HG02970 (cell line): Measurements from ENCODE around the gene UBN2.
"Not testable (repeated sequence)": the region's sequence is repeated elsewhere in the genome, so short reads cannot be mapped to it uniquely, and the experiment has no call there.

Experiments used
- ATAC-seq: cut with Tn5 transposase; IDR thresholded peaks from one replicate; pipeline ENCODE4 v1.9.1; 2021; ENCODE audit warnings: mild to moderate bottlenecking, moderate library complexity, moderate number of reproducible peaks; ENCODE audit not compliant: unreplicated experiment, low FRiP score

Gene UBN2

DNA sequence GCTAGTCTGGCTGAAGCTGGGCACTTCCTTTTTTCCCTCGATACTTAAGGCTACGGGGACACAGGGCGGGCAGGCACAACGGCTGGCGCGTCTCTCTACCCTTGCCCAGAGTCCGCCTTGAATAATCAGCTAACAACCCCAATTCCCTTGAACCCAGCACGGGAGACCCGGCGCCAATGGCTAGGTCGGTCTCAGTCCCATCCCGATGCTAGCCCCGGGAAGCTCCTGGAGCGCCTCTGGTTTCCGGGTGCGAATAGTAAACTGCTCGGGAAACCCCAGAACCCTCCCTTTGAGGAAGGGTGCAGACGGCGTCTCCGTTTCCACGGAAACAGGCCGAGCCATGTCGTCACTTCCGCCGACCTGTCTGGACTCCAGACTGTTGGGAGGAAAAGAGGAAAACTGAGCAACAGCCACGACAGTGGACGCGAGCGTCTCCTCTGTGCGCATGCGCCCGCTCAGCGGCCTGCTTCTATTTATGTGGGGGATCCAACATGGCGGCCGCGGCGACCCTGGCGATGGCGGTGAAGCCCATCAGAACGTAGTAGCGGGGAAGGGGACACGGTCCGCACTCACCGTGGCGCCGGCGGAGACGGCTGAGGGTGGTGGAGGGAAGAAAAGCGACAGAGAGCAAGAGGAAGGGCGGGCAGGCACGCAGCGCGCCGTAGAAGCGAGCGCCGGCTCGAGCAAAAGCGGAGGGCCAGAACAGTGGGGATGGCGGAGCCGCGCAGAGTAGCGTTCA is at the start of gene UBN2:
UBN2 (plus strand) TSS at position 464 of the 739 bp plus-strand sequence; CDS start at position 712, 248 bp downstream.
- peak; percentile 91 for ATAC-seq

DNA sequence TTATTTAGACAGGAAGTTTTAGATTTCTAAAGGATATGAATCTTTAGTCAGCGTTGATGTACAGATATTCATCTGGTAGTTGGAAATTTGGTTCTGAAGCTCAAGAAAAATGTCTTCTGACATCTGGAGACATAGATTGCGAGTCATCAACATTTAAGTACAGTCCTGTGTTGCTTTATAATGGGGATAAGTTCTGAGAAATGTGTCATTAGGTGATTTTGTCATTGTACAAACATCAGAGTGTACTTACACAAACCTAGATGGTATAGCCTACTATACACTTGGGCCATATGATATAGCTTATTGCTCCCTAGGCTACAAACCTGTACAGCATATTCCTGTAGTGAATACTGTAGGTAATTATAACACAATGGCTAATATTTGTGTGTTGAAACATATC is 49.6 kb upstream of the UBN2 start:
- no peak for ATAC-seq

DNA sequence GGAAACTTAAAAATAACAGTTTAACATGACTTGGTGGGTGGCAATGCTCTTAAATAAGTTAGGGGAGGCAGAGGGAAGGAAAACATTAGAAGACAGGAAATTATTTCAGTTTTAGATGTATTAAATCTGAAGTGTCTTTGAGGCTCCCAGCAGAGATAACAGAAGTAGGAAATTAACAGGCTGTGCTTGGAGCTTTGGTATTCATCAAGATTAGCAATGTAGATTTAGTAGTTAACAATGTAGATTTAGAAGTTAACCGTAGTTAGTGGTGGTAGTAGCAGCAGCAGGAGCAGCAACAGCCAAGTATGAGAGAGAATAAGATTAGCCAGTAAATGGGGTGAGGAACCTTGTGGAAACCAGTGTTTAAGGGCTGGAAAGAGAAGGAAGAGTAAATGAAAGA is 48.7 kb upstream of the UBN2 start:
- ATAC-seq, result no peak

DNA sequence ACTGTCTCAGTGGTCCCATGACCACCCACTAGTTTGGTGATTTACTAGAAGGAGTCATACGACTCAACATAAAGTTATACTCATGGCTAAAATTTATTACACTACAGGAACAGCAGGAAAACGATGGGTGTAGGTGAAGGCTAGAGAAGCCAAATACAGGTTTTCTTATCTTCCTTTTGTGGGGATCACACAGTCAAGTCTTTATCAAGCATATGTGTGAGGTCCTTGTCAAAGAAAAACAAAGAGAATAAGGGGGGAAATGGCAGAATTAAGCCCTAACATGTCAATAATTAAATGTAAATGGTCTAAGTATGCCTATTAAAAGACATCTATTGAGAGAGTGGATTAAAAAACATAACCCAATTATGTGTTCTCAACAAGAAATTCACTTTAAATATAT is 47.8 kb upstream of the UBN2 start:
- no peak for ATAC-seq

DNA sequence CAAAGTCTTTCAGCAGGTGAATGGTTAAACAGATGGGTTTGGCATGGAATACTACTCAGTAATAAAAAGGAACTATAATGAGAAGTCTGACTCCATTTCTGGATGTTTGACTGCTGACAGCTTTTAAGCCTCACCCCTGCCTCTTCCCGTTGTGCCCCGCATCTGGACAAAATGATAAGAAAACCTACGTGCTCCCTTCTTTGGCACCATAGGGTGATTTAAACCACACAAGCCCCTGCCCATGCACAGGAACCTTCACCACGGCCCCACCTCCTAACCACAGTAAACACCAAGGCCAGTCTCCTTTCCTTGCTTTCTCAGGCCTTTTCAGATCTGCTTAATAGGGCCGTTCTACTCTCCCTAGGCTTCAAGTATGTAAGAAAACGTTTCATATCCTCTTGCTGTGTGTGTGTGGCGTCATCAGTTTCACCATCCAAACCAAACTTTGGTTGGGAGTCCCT is 47.1 kb upstream of the UBN2 start:
- ATAC-seq, result no peak

DNA sequence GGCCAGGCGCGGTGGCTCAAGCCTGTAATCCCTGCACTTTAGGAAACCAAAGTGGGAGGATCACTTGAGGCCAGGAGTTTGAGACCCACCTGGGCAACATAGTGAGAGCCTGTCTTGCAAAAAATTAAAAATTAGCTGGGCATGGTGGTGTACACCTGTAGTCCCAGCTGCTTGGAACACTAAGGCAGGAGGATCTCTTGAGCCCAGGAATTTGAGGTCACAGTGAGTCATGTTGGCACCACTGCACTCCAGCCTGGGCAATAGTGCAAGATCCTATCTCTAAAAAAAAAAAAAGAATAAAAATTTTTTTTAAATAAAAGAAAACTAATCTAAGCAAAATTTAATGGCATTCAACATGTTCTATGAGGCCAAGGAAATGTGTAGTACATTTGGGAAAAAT is 44.9 kb upstream of the UBN2 start:
- no peak for ATAC-seq

DNA sequence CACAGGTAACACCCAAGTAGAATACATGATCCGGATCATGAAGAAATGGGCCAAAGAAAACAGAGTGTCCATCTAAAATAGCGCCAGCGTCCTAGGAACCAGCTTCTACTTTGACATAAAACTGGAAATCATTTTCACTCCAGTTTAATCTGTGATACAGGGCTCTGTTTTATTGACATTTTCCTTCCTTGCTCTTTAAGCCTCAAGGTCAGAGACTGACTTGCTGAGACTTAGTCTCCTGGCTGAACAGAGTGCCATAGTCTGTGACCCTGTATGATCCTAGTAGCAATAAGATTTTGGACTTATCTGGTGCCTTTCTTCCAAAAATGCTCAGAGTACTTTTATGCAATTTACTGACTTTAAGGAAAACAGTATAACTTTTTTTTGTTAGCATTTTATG is 41.7 kb upstream of the UBN2 start:
- no peak for ATAC-seq

DNA sequence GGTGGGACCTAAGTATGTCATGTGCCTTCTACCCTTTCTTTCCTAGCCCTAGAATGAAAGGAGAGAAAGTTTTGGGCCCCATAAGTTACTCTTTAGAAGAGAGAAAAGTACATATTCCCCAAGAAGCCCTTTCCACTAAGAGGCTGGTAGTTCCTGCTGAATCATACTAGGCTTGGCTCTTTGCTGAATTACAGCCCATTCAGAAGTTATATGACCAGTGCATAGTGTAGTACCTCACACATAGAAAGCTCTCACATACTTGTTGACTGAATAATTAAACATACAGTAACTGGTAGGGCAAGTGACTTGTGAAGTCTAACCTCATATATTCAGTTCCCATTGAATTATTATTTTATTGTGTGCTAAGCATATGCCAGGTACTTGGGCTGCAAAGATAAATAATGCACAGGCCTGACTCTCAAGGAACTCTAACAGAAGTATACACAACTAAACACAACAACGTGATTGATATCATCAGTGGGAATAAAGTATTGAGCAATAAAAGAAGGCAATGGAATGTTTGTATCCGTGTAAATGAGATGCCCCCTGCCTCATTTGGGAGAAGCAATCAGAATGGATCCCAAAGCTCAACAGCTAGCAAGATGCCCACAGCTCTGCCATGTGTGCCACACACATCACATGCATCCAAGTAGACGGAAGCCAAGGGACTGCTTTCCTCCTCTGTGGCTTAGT is 38.9 kb upstream of the UBN2 start:
- no peak for ATAC-seq

DNA sequence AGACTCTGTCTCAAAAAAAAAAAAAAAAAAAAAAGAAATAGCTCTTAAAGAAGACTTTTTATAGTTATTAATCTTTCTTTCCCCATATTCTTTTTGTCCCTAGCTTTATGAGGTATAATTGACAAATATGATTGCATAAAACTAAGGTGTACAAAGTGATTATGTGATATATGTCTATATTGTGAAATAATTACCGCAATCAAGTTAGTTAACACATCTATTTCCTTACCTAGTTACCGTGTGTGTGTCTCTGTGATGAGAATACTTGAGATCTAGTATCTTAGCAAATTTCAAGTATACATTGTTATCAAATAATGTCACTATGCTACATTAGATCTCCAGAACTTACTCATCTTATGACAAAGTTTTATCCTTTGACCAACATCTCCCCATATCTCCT is 30.7 kb upstream of the UBN2 start:
- no peak for ATAC-seq

DNA sequence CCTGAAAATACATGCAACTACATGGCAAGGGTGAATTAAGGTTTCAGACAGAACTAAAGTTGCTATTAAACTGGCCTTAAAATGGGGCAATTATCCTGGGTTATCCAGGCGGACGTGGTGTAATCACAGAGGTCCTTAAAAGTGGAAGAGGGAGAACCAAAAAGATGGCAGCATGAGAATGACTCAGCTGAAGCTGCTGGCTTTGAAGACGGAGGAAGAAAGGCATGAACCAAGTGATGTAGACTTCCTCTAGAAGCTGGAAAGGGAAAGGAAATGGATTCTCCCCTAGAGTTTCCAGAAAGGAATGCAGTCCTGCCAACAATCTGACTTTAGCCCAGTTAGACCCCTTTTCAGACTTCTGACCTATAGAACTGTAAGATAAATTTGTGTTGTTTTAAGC is 27.0 kb upstream of the UBN2 start:
- no peak for ATAC-seq

DNA sequence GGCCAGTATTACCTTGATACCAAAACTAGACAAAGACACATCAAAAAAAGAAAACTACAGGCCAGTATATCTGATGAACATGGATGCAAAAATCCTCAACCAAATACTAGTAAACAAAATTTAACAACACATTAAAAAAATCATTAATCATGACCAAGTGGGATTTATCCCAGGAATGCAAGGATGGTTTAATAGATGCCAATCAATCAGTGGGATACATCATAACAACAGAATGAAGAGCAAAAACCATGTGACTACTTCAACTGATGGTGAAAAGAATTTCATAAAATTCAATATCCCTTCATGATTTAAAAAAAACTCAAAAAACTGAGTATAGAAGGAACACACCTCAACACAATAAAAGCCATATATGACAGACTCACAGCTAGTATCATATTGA is 25.2 kb upstream of the UBN2 start:
- no peak for ATAC-seq

DNA sequence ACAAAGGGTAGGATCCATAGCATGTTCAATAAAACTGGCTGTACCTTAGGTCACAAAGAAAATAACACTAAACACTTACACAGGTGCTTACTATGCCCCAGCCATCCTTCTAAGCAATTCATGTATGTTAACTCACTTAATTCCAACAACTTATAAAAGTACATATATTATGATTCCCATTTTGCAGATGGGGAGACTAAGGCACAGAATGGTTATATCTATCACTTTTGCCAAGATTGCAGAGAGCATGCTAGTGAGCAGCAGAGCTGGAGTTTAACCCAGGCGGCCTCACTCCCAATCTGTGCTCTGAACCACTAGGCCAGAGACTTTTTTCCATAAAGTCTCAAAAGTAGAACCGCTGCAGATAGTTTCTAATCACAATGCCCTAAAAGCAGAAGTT is 18.9 kb upstream of the UBN2 start:
- ATAC-seq, result no peak

DNA sequence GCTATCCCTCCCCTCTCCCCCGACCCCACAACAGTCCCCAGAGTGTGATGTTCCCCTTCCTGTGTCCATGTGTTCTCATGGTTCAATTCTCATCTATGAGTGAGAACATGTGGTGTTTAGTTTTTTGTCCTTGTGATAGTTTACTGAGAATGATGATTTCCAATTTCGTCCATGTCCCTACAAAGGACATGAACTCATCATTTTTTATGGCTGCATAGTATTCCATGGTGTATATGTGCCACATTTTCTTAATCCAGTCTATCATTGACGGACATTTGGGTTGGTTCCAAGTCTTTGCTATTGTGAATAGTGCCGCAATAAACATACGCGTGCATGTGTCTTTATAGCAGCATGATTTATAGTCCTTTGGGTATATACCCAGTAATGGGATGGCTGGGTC is 17.5 kb upstream of the UBN2 start:
- not testable (repeated sequence) for ATAC-seq

DNA sequence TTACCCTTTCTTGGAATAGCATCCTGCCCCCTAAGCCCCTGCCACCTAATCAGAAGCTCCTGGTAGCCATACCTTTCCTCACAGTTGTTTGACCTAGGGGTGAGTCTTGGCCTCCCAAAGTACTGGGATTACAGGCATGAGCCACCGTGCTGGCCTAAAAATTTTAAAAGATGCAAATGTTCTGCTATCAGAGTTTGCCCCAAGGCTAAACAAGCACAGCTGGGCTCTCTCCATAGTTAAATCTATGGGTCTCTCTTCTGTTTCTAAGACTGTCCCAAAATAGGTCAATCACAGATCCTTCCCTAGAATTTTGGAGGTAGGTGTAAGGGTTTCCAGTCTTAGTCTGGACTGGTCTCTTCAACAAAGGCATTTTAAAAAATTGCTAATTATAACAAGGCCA is 12.9 kb upstream of the UBN2 start:
- ATAC-seq, result no peak

DNA sequence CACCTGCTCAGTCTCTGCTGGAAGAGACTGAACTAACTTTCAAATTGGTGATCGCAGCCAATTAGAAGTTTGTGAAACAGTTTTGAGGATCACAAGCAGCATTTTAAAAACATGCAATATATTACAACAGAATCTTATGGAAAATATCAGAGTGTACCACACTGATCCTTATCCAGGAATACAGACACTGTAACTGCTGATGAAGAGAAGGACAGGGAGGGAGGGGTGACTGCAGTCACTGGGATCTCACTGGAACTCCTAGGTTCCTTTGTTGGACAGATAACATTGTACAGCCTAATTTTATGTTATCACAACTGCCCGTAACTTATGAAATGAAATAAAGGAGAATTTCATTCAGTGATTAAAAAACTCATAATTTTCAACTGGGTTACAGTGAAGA is 6.8 kb upstream of the UBN2 start:
- no peak for ATAC-seq

DNA sequence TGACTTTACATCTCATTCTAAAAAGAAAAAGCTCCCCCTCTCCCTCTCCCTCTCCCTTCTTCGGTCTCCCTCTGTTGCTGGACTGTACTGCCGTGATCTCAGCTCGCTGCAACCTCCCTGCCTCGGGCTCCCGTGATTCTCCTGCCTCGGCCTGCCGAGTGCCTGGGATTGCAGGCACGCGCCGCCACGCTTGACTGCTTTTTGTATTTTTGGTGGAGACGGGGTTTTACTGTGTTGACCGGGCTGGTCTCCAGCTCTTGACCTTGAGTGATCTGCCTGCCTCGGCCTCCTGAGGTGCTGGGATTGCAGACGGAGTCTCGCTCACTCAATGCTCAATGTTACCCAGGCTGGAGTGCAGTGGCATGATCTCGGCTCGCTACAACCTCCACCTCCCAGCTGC is 6.2 kb upstream of the UBN2 start:
- not testable (repeated sequence) for ATAC-seq

DNA sequence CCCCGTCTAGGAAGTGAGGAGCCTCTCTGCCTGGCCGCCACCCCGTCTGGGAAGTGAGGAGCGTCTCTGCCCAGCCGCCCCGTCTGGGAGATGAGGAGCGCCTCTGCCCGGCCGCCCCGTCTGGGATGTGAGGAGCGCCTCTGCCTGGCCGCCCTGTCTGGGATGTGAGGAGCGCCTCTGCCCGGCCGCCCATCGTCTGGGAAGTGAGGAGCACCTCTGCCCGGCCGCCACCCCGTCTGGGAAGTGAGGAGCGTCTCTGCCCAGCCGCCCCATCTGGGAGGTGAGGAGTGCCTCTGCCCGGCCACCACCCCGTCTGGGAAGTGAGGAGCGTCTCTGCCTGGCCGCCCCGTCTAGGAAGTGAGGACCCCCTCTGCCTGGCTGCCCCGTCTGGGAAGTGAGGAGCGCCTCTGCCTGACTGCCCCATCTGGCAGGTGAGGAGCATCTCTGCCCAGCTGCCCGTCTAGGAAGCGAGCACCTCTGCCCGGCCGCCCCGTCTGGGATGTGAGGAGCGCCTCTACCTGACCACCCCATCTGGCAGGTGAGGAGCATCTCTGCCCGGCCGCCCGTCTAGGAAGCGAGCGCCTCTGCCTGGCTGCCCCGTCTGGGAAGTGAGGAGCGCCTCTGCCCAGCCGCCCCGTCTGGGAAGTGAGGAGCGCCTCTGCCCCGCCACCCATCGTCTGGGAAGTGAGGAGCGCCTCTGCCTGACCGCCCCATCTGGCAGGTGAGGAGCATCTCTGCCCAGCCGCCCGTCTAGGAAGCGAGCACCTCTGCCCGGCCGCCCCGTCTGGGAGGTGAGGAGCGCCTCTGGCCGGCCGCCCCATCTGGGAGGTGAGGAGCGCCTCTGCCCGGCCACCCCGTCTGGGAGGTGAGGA is 5.5 kb upstream of the UBN2 start:
- ATAC-seq, result not testable (repeated sequence)

DNA sequence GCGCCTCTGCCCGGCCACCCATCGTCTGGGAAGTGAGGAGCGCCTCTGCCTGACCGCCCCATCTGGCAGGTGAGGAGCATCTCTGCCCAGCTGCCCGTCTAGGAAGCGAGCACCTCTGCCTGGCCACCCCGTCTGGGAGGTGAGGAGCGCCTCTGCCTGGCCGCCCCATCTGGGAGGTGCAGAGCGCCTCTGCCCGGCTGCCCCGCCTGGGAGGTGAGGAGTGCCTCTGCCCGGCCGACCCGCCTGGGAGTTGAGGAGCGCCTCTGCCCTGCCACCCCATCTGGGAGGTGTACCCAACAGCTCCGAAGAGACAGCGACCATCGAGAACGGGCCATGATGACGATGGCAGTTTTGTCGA is 4.9 kb upstream of the UBN2 start:
- ATAC-seq, result not testable (repeated sequence)

DNA sequence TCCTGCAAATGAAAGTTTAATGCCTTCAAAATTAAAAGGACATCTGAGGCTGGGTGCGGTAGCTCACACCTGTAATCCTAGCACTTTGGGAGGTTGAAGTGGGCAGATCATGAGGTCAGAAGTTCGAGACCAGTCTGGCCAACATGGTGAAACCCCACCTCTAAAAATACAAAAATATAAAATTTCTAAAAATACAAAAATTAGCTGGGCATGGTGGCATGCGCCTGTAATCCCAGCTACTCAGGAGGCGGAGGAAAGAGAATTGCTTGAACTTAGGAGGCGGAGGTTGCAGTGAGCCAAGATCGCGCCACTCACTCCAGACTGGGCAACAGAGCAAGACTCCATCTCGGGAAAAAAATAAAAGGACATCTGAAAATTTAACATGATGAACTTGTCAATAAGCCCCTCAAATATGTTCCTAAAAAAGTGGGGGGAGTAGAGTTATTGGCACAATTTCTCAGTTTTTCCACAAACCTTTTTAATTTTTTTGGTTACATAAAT is 4.0 kb upstream of the UBN2 start:
- ATAC-seq, result not testable (repeated sequence)

DNA sequence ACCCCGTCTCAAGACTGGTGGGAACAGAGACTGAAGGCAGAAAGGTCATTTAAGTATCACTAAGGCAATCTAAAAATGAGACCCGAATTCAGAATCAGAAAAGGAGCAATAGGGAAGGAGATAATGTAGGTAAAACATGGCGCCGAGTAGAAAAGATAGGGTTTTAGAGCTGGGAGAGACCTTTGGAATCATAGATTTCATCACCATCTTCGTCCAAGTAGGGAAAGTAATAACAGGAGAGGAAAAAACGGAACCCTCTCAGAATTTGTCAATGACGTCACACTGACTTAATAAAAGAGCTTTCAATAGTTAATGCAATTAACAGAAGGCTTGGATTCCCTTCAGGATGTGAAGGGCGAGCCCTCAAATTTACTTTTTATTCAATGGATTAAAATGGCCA is 1.0 kb upstream of the UBN2 start:
- no peak for ATAC-seq

DNA sequence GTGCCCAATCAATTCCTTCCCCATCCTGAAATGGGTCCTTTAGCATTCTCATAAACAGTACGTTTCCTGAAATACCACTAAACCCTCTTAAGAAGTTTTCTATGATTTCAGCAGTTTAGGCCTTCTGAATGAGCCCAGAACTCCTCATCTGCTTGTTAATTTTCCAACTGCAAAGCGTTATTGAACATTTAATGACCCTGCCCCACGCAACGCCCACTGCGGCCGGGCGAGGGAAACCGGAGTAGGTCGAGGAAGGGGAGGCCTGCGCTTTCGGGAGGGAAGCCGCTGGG is 608 bp upstream of the UBN2 start:
- no peak for ATAC-seq
